HG02852 (cell line): ENCODE results near the gene LYPD6.
"Not testable (repeated sequence)": the region's sequence is repeated elsewhere in the genome, so short reads cannot be mapped to it uniquely, and the experiment has no call there.

Experiments
- ATAC-seq: cut with Tn5 transposase; IDR thresholded peaks from one replicate; pipeline ENCODE4 v1.9.1; 2021; ENCODE audit warnings: mild to moderate bottlenecking, moderate library complexity; ENCODE audit not compliant: unreplicated experiment

LYPD6 gene

GRCh38 chr2:149492923-149493322 lies 162.5 kb downstream of the LYPD6 start:
- no peak for ATAC-seq

GRCh38 chr2:149499204-149499603 lies 168.8 kb downstream of the LYPD6 start:
- not testable (repeated sequence) for ATAC-seq

GRCh38 chr2:149506808-149507207 lies 176.4 kb downstream of the LYPD6 start:
- not testable (repeated sequence) for ATAC-seq

- ATAC-seq, result no peak
Measured at GRCh38 chr2:149507974-149508373, 177.6 kb downstream of the LYPD6 start.

DNA sequence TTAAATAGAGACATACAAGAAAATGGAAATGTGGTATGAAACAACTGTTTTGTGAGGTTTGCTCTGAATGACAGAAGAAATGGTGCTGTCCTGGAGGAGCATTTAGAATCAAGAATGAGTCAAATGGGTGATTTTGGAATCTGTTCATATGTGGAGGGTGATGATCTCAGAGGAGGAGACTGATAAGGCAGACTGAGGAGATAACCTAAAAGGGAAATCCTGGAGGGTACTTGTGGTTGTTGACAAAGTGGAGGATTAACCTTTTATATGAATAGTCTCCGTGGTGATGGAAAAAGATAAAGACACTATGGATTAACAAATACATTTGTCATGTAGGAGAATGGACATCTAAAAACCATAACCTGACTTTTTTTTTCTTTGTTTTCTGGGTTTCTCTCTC lies 183.1 kb downstream of the LYPD6 start:
- ATAC-seq, result no peak
